Stimulated activated CD8-positive, alpha-beta memory T cell treated with anti-CD3 and anti-CD28 coated beads, Interleukin-7, amount 100 ng/mL, for 1 hour (primary cell): Measurements from ENCODE around the gene VIPR2.

Experiments used
- DNase-seq, 2 donors: peaks; one replicate each; pipeline ENCODE4 v3.0.0-alpha.2; 2020; ENCODE audit warnings: low read depth in 2 of 2

Gene VIPR2

GRCh38 chr7:159042103-159042502, 102.6 kb downstream of the VIPR2 start:
- DNase-seq, result no peak

GRCh38 chr7:159040912-159041711, 103.6 kb downstream of the VIPR2 start:
- no peak for DNase-seq

- no peak for DNase-seq
These were observed 104.5 kb downstream of the VIPR2 start for GRCh38 chr7:159040146-159040545.

- no peak for DNase-seq
These were observed 105.0 kb downstream of the VIPR2 start for GRCh38 chr7:159039716-159040115.

GRCh38 chr7:159038066-159038465, 106.6 kb downstream of the VIPR2 start:
- DNase-seq, result no peak

GRCh38 chr7:159036916-159037605, 107.6 kb downstream of the VIPR2 start:
- DNase-seq, result no peak

GRCh38 chr7:159035571-159036073, 109.0 kb downstream of the VIPR2 start:
- no peak for DNase-seq

- no peak for DNase-seq
These were observed 109.7 kb downstream of the VIPR2 start for GRCh38 chr7:159034988-159035387.

- no peak for DNase-seq
These were observed 110.3 kb downstream of the VIPR2 start for GRCh38 chr7:159034394-159034793.

- DNase-seq, result no peak
These were observed 110.7 kb downstream of the VIPR2 start for GRCh38 chr7:159033956-159034355.

- no peak for DNase-seq
These were observed 111.2 kb downstream of the VIPR2 start for GRCh38 chr7:159033473-159033825.

- no peak for DNase-seq
These were observed 111.8 kb downstream of the VIPR2 start for GRCh38 chr7:159032753-159033472.

GRCh38 chr7:159032322-159032721, 112.3 kb downstream of the VIPR2 start:
- no peak for DNase-seq

GRCh38 chr7:159031750-159032149, 112.9 kb downstream of the VIPR2 start:
- no peak for DNase-seq

GRCh38 chr7:159031135-159031701, 113.4 kb downstream of the VIPR2 start:
- DNase-seq, result no peak

GRCh38 chr7:159030490-159031134, 114.1 kb downstream of the VIPR2 start:
- DNase-seq, result no peak

- DNase-seq, result no peak
These were observed 115.9 kb downstream of the VIPR2 start for GRCh38 chr7:159028508-159029401.

GRCh38 chr7:159027789-159028507, 116.7 kb downstream of the VIPR2 start:
- DNase-seq, result no peak

- DNase-seq, result no peak
These were observed 117.4 kb downstream of the VIPR2 start for GRCh38 chr7:159027056-159027788.
